ENCODE data around the gene DHRS12.

Gene DHRS12

GRCh38 chr13:51783428-51784094 lies 20.4 kb downstream of the DHRS12 start:
- no peak for DNase-seq (ENCODE audit: low read depth in 2 of 2)

GRCh38 chr13:51782026-51782710 lies 21.8 kb downstream of the DHRS12 start:
- DNase-seq (ENCODE audit: low read depth in 2 of 2) = no peak

- no peak for DNase-seq (ENCODE audit: low read depth in 2 of 2)
Measured at GRCh38 chr13:51781246-51782022, 22.5 kb downstream of the DHRS12 start.

GRCh38 chr13:51780099-51780498 lies 23.9 kb downstream of the DHRS12 start:
- DNase-seq (ENCODE audit: low read depth in 2 of 2) = no peak

GRCh38 chr13:51778392-51778791 lies 25.6 kb downstream of the DHRS12 start:
- no peak for DNase-seq (ENCODE audit: low read depth in 2 of 2)

GRCh38 chr13:51777921-51778320 lies 26.0 kb downstream of the DHRS12 start:
- DNase-seq (ENCODE audit: low read depth in 2 of 2) = no peak

- no peak for DNase-seq (ENCODE audit: low read depth in 2 of 2)
Measured at GRCh38 chr13:51776179-51776578, 27.8 kb downstream of the DHRS12 start.

- no peak for DNase-seq (ENCODE audit: low read depth in 2 of 2)
Measured at GRCh38 chr13:51773515-51773914, 30.4 kb downstream of the DHRS12 start.

- DNase-seq (ENCODE audit: low read depth in 2 of 2) = no peak
Measured at GRCh38 chr13:51772781-51773180, 31.2 kb downstream of the DHRS12 start.

- DNase-seq (ENCODE audit: low read depth in 2 of 2) = no peak
Measured at GRCh38 chr13:51772105-51772455, 31.9 kb downstream of the DHRS12 start.

- DNase-seq (ENCODE audit: low read depth in 2 of 2) = no peak
Measured at GRCh38 chr13:51771418-51772104, 32.4 kb downstream of the DHRS12 start.

- no peak for DNase-seq (ENCODE audit: low read depth in 2 of 2)
Measured at GRCh38 chr13:51770681-51771417, 33.1 kb downstream of the DHRS12 start.

GRCh38 chr13:51770160-51770559 lies 33.8 kb downstream of the DHRS12 start:
- DNase-seq (ENCODE audit: low read depth in 2 of 2) = no peak

GRCh38 chr13:51769455-51770127 lies 34.4 kb downstream of the DHRS12 start:
- no peak for DNase-seq (ENCODE audit: low read depth in 2 of 2)

GRCh38 chr13:51768976-51769375 lies 35.0 kb downstream of the DHRS12 start:
- DNase-seq (ENCODE audit: low read depth in 2 of 2) = no peak

GRCh38 chr13:51768378-51768921 lies 35.5 kb downstream of the DHRS12 start:
- no peak for DNase-seq (ENCODE audit: low read depth in 2 of 2)

- no peak for DNase-seq (ENCODE audit: low read depth in 2 of 2)
Measured at GRCh38 chr13:51767100-51767499, 36.9 kb downstream of the DHRS12 start.

GRCh38 chr13:51765142-51765515 lies 38.8 kb downstream of the DHRS12 start:
- DNase-seq (ENCODE audit: low read depth in 2 of 2) = no peak

GRCh38 chr13:51764184-51765141 lies 39.5 kb downstream of the DHRS12 start:
- DNase-seq (ENCODE audit: low read depth in 2 of 2) = peak; percentile 49 to 57

GRCh38 chr13:51763486-51763885 lies 40.5 kb downstream of the DHRS12 start:
- DNase-seq (ENCODE audit: low read depth in 2 of 2) = no peak
